AG20443 (cell line): ENCODE results near the gene PROX2.

Source experiments
- DNase-seq: peaks from one replicate; pipeline ENCODE4 v3.0.0; 2012; ENCODE audit warnings: low spot score, mixed read lengths

The PROX2 gene

GRCh38 chr14:74875941-74876913, at the start of gene PROX2:
PROX2 (minus strand) TSS chr14:74876145; CDS start chr14:74863834, 12,311 bp downstream.
- no peak for DNase-seq

- DNase-seq: no peak
Measured at GRCh38 chr14:74924061-74924460, 48.1 kb upstream of the PROX2 start.

- peak; percentile 96 for DNase-seq
Measured at GRCh38 chr14:74922752-74923401, 46.9 kb upstream of the PROX2 start, which contains the start of gene RPS6KL1. RPS6KL1 (minus strand) TSS chr14:74923260; CDS start chr14:74921541, 1,719 bp downstream.

- no peak for DNase-seq
Measured at GRCh38 chr14:74921987-74922751, 46.2 kb upstream of the PROX2 start.

GRCh38 chr14:74921053-74921620, 45.2 kb upstream of the PROX2 start:
- DNase-seq: no peak

GRCh38 chr14:74920281-74920680, 44.3 kb upstream of the PROX2 start:
- DNase-seq: no peak

- DNase-seq: peak; percentile 53
Measured at GRCh38 chr14:74919421-74920165, 43.6 kb upstream of the PROX2 start.

- no peak for DNase-seq
Measured at GRCh38 chr14:74918380-74918779, 42.4 kb upstream of the PROX2 start.

- DNase-seq: no peak
Measured at GRCh38 chr14:74917646-74918081, 41.7 kb upstream of the PROX2 start.

GRCh38 chr14:74917178-74917543, 41.2 kb upstream of the PROX2 start:
- no peak for DNase-seq

- DNase-seq: no peak
Measured at GRCh38 chr14:74915826-74916225, 39.9 kb upstream of the PROX2 start.

GRCh38 chr14:74915426-74915825, 39.5 kb upstream of the PROX2 start:
- DNase-seq: no peak

GRCh38 chr14:74913986-74914573, 38.1 kb upstream of the PROX2 start:
- DNase-seq: peak; percentile 89

- no peak for DNase-seq
Measured at GRCh38 chr14:74913393-74913910, 37.5 kb upstream of the PROX2 start.

- DNase-seq: no peak
Measured at GRCh38 chr14:74912801-74913200, 36.9 kb upstream of the PROX2 start.

GRCh38 chr14:74912111-74912510, 36.2 kb upstream of the PROX2 start:
- no peak for DNase-seq

- DNase-seq: no peak
Measured at GRCh38 chr14:74911704-74912103, 35.8 kb upstream of the PROX2 start.

GRCh38 chr14:74911221-74911620, 35.3 kb upstream of the PROX2 start:
- DNase-seq: no peak

GRCh38 chr14:74910556-74910955, 34.6 kb upstream of the PROX2 start:
- no peak for DNase-seq

- no peak for DNase-seq
Measured at GRCh38 chr14:74909911-74910310, 34.0 kb upstream of the PROX2 start.

- DNase-seq: no peak
Measured at GRCh38 chr14:74909501-74909900, 33.6 kb upstream of the PROX2 start.
